ENCODE data around the gene CCDC60. TPM values are rescaled to one million over a fixed set of nuclear protein-coding genes. Genes with fewer than 3 reads are reported as not detected.

Gene CCDC60
- total RNA-seq, 1 donor from 2014 or later: 2.3 TPM

GRCh38 chr12:119397540-119397939 is 63.0 kb downstream of the CCDC60 start:
- H3K4me3 Mint-ChIP-seq: no peak overlapping the region
- no peak for TF ChIP-seq CTCF (conservative IDR thresholded peaks at IDR 0.05)
- no peaks in the 10 kb centered on the region for H3K36me3 Mint-ChIP-seq
- no peaks in the 10 kb centered on the region for H3K4me1 Mint-ChIP-seq (ENCODE audit: unreplicated experiment)
- no peak overlapping the region for H3K27ac Mint-ChIP-seq
- no peak for DNase-seq (ENCODE audit: extremely low spot score, unreplicated experiment)
- peaks cover 6% of the 10 kb centered on the region for H3K27me3 Mint-ChIP-seq
- no peaks in the 10 kb centered on the region for H3K9me3 Mint-ChIP-seq

- Mint-ChIP-seq H3K27me3 (peaks cover 6% of the 10 kb centered on the region), H3K36me3 (no peaks in the 10 kb centered on the region), H3K9me3 (no peaks in the 10 kb centered on the region), H3K4me3 (no peak overlapping the region), H3K4me1 (ENCODE audit: unreplicated experiment) (no peaks in the 10 kb centered on the region), H3K27ac (no peak overlapping the region)
- no peak for TF ChIP-seq CTCF (conservative IDR thresholded peaks at IDR 0.05)
- DNase-seq (ENCODE audit: extremely low spot score, unreplicated experiment): no peak
These were observed 63.7 kb downstream of the CCDC60 start for GRCh38 chr12:119398190-119398589.

- Mint-ChIP-seq H3K27me3 (peaks cover 6% of the 10 kb centered on the region), H3K36me3 (no peaks in the 10 kb centered on the region)
These were observed 64.8 kb downstream of the CCDC60 start for GRCh38 chr12:119399301-119399700.

GRCh38 chr12:119406308-119406707 is 71.8 kb downstream of the CCDC60 start:
- peaks cover 9% of the 10 kb centered on the region for H3K9me3 Mint-ChIP-seq
- DNase-seq (ENCODE audit: extremely low spot score, unreplicated experiment): no peak
- H3K36me3 Mint-ChIP-seq: no peaks in the 10 kb centered on the region
- no peak overlapping the region for H3K4me3 Mint-ChIP-seq
- peaks cover 6% of the 10 kb centered on the region for H3K27me3 Mint-ChIP-seq
- H3K27ac Mint-ChIP-seq: no peak overlapping the region
- no peaks in the 10 kb centered on the region for H3K4me1 Mint-ChIP-seq (ENCODE audit: unreplicated experiment)
- TF ChIP-seq CTCF (conservative IDR thresholded peaks at IDR 0.05): no peak

More at GRCh38 chr12:119399301-119399700, 64.8 kb downstream of the CCDC60 start:
- no peak for DNase-seq (ENCODE audit: extremely low spot score, unreplicated experiment)
- no peak overlapping the region for H3K27ac Mint-ChIP-seq
- no peaks in the 10 kb centered on the region for H3K9me3 Mint-ChIP-seq
- no peaks in the 10 kb centered on the region for H3K4me1 Mint-ChIP-seq (ENCODE audit: unreplicated experiment)
- no peak overlapping the region for H3K4me3 Mint-ChIP-seq
- no peak for TF ChIP-seq CTCF (conservative IDR thresholded peaks at IDR 0.05)

GRCh38 chr12:119406811-119407210 is 72.3 kb downstream of the CCDC60 start:
- TF ChIP-seq CTCF (conservative IDR thresholded peaks at IDR 0.05): no peak
- DNase-seq (ENCODE audit: extremely low spot score, unreplicated experiment): no peak
- Mint-ChIP-seq H3K9me3 (peaks cover 9% of the 10 kb centered on the region), H3K4me3 (no peak overlapping the region), H3K4me1 (ENCODE audit: unreplicated experiment) (no peaks in the 10 kb centered on the region), H3K36me3 (no peaks in the 10 kb centered on the region), H3K27ac (no peak overlapping the region), H3K27me3 (peaks cover 6% of the 10 kb centered on the region)

GRCh38 chr12:119409043-119409442 is 74.5 kb downstream of the CCDC60 start:
- H3K4me1 Mint-ChIP-seq (ENCODE audit: unreplicated experiment): no peaks in the 10 kb centered on the region
- peaks cover 10% of the 10 kb centered on the region for H3K27me3 Mint-ChIP-seq
- no peaks in the 10 kb centered on the region for H3K36me3 Mint-ChIP-seq
- H3K27ac Mint-ChIP-seq: no peak overlapping the region
- H3K9me3 Mint-ChIP-seq: peaks cover 9% of the 10 kb centered on the region
- no peak for DNase-seq (ENCODE audit: extremely low spot score, unreplicated experiment)
- no peak for TF ChIP-seq CTCF (conservative IDR thresholded peaks at IDR 0.05)
- no peak overlapping the region for H3K4me3 Mint-ChIP-seq
